Ramos (cell line): Measurements from ENCODE around the gene DCAF4.

Experiments
- in situ Hi-C: fragments of 300-500 bp; cut with MboI; formaldehyde crosslinking; loops from one replicate; pipeline ENCODE4 v1.14.3; 2022; ENCODE audit warnings: low sequenced_read_pairs; ENCODE audit not compliant: unreplicated experiment

The DCAF4 gene, protein sequence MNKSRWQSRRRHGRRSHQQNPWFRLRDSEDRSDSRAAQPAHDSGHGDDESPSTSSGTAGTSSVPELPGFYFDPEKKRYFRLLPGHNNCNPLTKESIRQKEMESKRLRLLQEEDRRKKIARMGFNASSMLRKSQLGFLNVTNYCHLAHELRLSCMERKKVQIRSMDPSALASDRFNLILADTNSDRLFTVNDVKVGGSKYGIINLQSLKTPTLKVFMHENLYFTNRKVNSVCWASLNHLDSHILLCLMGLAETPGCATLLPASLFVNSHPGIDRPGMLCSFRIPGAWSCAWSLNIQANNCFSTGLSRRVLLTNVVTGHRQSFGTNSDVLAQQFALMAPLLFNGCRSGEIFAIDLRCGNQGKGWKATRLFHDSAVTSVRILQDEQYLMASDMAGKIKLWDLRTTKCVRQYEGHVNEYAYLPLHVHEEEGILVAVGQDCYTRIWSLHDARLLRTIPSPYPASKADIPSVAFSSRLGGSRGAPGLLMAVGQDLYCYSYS

GRCh38 chr14:72926292-72927028 lies at the start of gene DCAF4:
Gene DCAF4, plus strand, starts transcription at chr14:72926464. Its CDS starts 11,515 bp downstream, at chr14:72937979.
- in situ Hi-C loops = no loop called here

- in situ Hi-C loops = no loop called here
Observed at GRCh38 chr14:72876710-72877063, 49.6 kb upstream of the DCAF4 start.

GRCh38 chr14:72878746-72879145 lies 47.5 kb upstream of the DCAF4 start:
- in situ Hi-C loops = no loop called here

GRCh38 chr14:72879431-72879830 lies 46.8 kb upstream of the DCAF4 start:
- in situ Hi-C loops = no loop called here

DNA sequence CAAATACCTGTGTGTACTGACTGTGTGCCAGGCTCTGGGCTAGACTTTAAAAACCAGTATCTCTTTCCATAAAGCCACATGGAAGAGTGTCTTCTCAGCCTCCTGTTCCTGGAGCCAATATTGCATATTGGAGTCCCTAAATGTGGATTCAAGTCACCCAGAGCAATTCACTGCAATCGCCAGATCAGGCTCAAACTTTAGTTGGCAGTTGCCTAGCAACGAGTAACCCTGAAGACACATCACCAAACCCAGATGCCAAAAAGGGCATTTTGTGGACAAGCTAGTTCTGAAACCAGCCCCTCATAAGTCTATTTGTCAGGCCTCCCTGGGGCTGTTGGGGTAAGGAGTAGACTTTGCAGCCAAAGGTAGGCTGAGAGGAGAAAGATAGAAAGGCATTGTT lies 46.1 kb upstream of the DCAF4 start:
- in situ Hi-C loops = no loop called here

DNA sequence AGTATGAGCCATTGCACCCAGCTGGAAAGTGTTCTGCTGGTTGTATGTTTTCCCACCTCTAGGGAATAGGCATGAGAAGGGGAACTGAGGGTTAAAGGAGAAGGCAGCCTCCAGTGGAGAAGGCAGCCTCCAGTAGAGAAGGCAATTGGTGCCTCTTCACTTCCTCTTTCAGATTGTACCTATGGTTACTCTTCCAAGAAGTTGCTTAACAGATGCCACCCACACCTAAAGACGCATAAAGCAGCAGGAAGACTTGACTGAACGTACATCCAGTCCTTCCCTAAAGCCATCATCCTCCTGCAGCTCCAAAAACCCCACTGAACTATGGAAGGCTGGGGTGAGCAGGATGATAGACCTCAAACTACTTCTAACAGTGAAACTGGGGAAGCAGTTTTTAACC lies 45.4 kb upstream of the DCAF4 start:
- in situ Hi-C loops = no loop called here

GRCh38 chr14:72881543-72881942 lies 44.7 kb upstream of the DCAF4 start:
- in situ Hi-C loops = no loop called here

- in situ Hi-C loops = no loop called here
Observed at GRCh38 chr14:72882047-72882446, 44.2 kb upstream of the DCAF4 start.

GRCh38 chr14:72882463-72882862 lies 43.8 kb upstream of the DCAF4 start:
- in situ Hi-C loops = no loop called here

GRCh38 chr14:72883109-72883508 lies 43.2 kb upstream of the DCAF4 start:
- in situ Hi-C loops = no loop called here

DNA sequence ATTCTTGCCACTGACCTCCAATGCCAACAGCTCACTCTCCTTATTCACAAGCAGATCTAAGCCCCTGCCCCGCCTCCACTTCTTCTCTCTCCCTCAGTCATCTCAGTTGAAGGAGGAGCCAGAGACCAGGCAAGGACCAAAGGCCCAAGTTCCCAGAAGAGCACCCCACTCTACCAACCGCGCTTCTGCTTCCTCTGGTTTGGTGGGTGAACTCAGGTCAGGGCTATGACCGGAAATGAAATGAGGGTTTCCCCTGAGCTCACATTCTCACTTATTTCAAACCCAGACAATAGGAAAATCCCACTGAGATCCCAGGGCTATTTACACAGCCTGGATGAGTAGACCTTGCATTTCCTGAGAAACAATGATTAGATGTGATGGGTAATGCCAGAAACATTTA lies 42.3 kb upstream of the DCAF4 start:
- in situ Hi-C loops = no loop called here

DNA sequence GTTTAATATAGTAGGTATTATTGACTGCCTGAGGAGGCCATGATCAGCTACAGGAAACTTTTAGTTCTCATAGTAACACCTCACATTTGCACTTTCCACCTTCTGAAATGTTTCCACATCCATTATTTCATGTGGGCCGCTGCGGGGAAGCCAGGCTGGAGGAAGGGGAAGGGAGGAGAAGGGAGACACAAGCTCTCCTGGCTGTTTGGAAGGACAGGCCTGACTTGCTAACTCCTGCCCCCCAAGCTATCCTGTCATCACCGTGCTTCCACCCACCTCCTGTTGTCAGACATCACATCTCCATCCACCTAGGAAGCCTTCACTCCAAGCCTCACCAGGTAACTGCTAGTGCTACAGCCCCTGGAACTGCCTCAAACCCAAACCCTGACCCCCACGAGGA lies 41.9 kb upstream of the DCAF4 start:
- in situ Hi-C loops = no loop called here

GRCh38 chr14:72887514-72887913 lies 38.8 kb upstream of the DCAF4 start:
- in situ Hi-C loops = no loop called here

- in situ Hi-C loops = no loop called here
Observed at GRCh38 chr14:72888192-72888591, 38.1 kb upstream of the DCAF4 start.

DNA sequence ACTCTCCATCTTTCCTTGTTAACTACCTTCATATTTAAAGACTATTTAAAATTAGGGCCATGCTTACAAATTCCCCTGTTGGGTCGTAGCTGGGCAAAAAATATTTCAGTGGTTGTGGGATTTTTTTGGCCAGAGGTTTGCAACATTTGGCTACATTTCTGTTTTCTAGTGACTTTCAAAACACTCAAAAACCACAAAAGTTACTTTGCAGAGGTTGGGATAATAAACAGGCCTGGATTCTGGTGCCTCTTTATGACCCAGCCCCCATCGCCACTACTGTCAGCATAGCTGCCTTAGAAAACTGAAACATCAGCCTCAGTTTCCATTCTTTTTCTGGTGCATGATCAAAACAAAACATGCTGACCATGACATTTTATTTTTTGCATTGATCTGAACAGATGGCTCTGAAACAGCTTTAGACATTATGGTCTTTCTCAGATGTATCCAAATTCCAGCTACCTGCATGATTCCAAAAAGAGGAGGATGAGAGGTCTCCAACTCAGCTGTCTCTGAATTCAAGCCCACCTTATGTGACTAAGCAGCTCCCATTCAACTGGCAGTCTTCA lies 37.5 kb upstream of the DCAF4 start:
- in situ Hi-C loops = no loop called here

- in situ Hi-C loops = no loop called here
Observed at GRCh38 chr14:72889366-72889765, 36.9 kb upstream of the DCAF4 start.

DNA sequence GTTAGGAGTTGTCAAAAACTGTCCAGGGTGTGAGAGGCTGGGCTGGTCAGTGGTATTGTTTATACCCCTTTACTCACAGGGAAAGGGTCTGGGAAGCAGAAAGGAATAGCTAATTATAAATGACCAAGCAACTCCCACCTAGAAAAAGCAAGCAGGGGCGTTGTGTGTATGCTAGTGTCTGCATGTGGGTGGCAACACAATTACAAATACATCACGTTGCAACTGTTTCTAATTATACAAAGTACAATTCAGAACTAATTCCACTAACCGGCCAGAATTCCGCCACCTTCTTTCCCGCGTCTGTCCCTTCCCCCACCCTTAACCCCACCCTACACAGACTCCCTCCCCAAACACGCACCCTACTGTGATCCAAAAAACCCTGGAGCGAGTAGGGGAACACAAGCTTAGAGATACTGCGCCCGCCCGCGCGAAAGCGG lies 34.6 kb upstream of the DCAF4 start:
- in situ Hi-C loops = no loop called here

GRCh38 chr14:72892103-72892878 lies 34.0 kb upstream of the DCAF4 start:
- in situ Hi-C loops = no loop called here

- in situ Hi-C loops = no loop called here
Observed at GRCh38 chr14:72892879-72893635, 33.2 kb upstream of the DCAF4 start.
